Ecto neural progenitor cell (in vitro differentiated cells): ENCODE measurements around the gene XRCC5.
"Not testable (repeated sequence)": the region's sequence is repeated elsewhere in the genome, so short reads cannot be mapped to it uniquely, and the experiment has no call there.

Experiments used
- DNase-seq: peaks from one replicate; pipeline ENCODE4 v3.0.0-alpha.2; 2018; ENCODE audit warnings: low spot score

The XRCC5 gene

GRCh38 chr2:216118474-216118873 lies 9.3 kb downstream of the XRCC5 start:
- no peak for DNase-seq

- no peak for DNase-seq
These were observed 10.0 kb downstream of the XRCC5 start for GRCh38 chr2:216119146-216119545.

GRCh38 chr2:216119986-216120385 lies 10.8 kb downstream of the XRCC5 start:
- DNase-seq, result no peak

- no peak for DNase-seq
These were observed 12.1 kb downstream of the XRCC5 start for GRCh38 chr2:216121255-216121654.

GRCh38 chr2:216126943-216127342 lies 17.8 kb downstream of the XRCC5 start:
- DNase-seq, result no peak

- DNase-seq, result no peak
These were observed 21.3 kb downstream of the XRCC5 start for GRCh38 chr2:216130346-216130971.

- DNase-seq, result no peak
These were observed 22.2 kb downstream of the XRCC5 start for GRCh38 chr2:216131175-216131926.

GRCh38 chr2:216132585-216132984 lies 23.4 kb downstream of the XRCC5 start:
- no peak for DNase-seq

GRCh38 chr2:216133397-216133796 lies 24.2 kb downstream of the XRCC5 start:
- no peak for DNase-seq

- no peak for DNase-seq
These were observed 25.9 kb downstream of the XRCC5 start for GRCh38 chr2:216134958-216135541.

GRCh38 chr2:216139884-216140283 lies 30.7 kb downstream of the XRCC5 start:
- no peak for DNase-seq

GRCh38 chr2:216141516-216141915 lies 32.4 kb downstream of the XRCC5 start:
- not testable (repeated sequence) for DNase-seq

- DNase-seq, result no peak
These were observed 33.4 kb downstream of the XRCC5 start for GRCh38 chr2:216142540-216142939.

- DNase-seq, result no peak
These were observed 35.2 kb downstream of the XRCC5 start for GRCh38 chr2:216144372-216144771.

GRCh38 chr2:216144857-216145256 lies 35.7 kb downstream of the XRCC5 start:
- DNase-seq, result no peak

GRCh38 chr2:216146573-216146972 lies 37.4 kb downstream of the XRCC5 start:
- no peak for DNase-seq

- no peak for DNase-seq
These were observed 38.3 kb downstream of the XRCC5 start for GRCh38 chr2:216147172-216148131.

GRCh38 chr2:216148983-216149382 lies 39.8 kb downstream of the XRCC5 start:
- DNase-seq, result no peak

- no peak for DNase-seq
These were observed 40.6 kb downstream of the XRCC5 start for GRCh38 chr2:216149741-216150140.

- DNase-seq, result no peak
These were observed 42.3 kb downstream of the XRCC5 start for GRCh38 chr2:216151313-216152025.

- no peak for DNase-seq
These were observed 46.8 kb downstream of the XRCC5 start for GRCh38 chr2:216155954-216156353.

GRCh38 chr2:216156822-216157221 lies 47.7 kb downstream of the XRCC5 start:
- no peak for DNase-seq
